HG02852 (cell line): ENCODE measurements around the gene CHST12.
"Not testable (repeated sequence)": the region's sequence is repeated elsewhere in the genome, so short reads cannot be mapped to it uniquely, and the experiment has no call there.

ENCODE experiments used
- ATAC-seq: cut with Tn5 transposase; IDR thresholded peaks from one replicate; pipeline ENCODE4 v1.9.1; 2021; ENCODE audit warnings: mild to moderate bottlenecking, moderate library complexity; ENCODE audit not compliant: unreplicated experiment

The CHST12 gene

GRCh38 chr7:2453849-2454248 lies 50.4 kb downstream of the CHST12 start:
- not testable (repeated sequence) for ATAC-seq

- ATAC-seq = no peak
Observed at GRCh38 chr7:2459674-2460073, 56.3 kb downstream of the CHST12 start.

- no peak for ATAC-seq
Observed at GRCh38 chr7:2460188-2460587, 56.8 kb downstream of the CHST12 start.

GRCh38 chr7:2460641-2461040 lies 57.2 kb downstream of the CHST12 start:
- ATAC-seq = no peak

GRCh38 chr7:2461268-2462026 lies 58.0 kb downstream of the CHST12 start:
- no peak for ATAC-seq

GRCh38 chr7:2462731-2463130 lies 59.3 kb downstream of the CHST12 start:
- no peak for ATAC-seq

- no peak for ATAC-seq
Observed at GRCh38 chr7:2465928-2466327, 62.5 kb downstream of the CHST12 start.

GRCh38 chr7:2466675-2467074 lies 63.3 kb downstream of the CHST12 start:
- no peak for ATAC-seq

- ATAC-seq = no peak
Observed at GRCh38 chr7:2468227-2468626, 64.8 kb downstream of the CHST12 start.

- not testable (repeated sequence) for ATAC-seq
Observed at GRCh38 chr7:2469460-2470203, 66.2 kb downstream of the CHST12 start.

- ATAC-seq = no peak
Observed at GRCh38 chr7:2470204-2471021, 67.0 kb downstream of the CHST12 start.

- ATAC-seq = no peak
Observed at GRCh38 chr7:2471022-2471329, 67.6 kb downstream of the CHST12 start.

GRCh38 chr7:2471396-2471795 lies 68.0 kb downstream of the CHST12 start:
- no peak for ATAC-seq

- no peak for ATAC-seq
Observed at GRCh38 chr7:2472739-2473138, 69.3 kb downstream of the CHST12 start.

- no peak for ATAC-seq
Observed at GRCh38 chr7:2473496-2474180, 70.2 kb downstream of the CHST12 start.

- ATAC-seq = no peak
Observed at GRCh38 chr7:2474224-2474623, 70.8 kb downstream of the CHST12 start.

- ATAC-seq = no peak
Observed at GRCh38 chr7:2474813-2475677, 71.6 kb downstream of the CHST12 start.

GRCh38 chr7:2475678-2476015 lies 72.2 kb downstream of the CHST12 start:
- no peak for ATAC-seq

- ATAC-seq = no peak
Observed at GRCh38 chr7:2476298-2476697, 72.9 kb downstream of the CHST12 start, which contains the start of gene GRIFIN. Gene GRIFIN (minus strand): TSS chr7:2476398. CDS start chr7:2476383, 15 bp downstream.

GRCh38 chr7:2476776-2477446 lies 73.5 kb downstream of the CHST12 start:
- ATAC-seq = no peak
